Measurements from ENCODE around the gene ZMYND15.

The ZMYND15 gene

DNA sequence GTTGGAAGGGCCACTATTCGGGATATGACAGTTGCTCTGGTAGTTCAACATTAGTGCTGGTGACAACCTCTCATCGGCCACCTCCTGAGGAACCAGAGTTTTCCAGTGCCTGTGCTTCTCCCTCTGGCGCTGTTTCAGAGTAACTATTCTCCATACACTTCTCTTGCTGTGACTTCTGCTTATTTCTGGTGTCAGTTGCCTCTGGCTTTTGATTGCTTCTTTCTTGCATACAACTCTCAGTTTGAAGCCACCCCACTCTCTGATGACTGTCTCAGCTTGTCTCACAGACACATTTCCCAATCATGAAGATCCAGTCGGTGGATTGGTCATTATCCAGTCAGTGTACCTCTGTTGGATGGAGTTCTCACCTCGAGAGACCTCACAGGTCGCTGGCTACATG, 28.7 kb downstream of the ZMYND15 start:
- no peak overlapping the region for H3K4me3 ChIP-seq (ENCODE audit: low read depth, low read length)
- no peak for DNase-seq (ENCODE audit: low read depth)
- TF ChIP-seq, protein P1, sequence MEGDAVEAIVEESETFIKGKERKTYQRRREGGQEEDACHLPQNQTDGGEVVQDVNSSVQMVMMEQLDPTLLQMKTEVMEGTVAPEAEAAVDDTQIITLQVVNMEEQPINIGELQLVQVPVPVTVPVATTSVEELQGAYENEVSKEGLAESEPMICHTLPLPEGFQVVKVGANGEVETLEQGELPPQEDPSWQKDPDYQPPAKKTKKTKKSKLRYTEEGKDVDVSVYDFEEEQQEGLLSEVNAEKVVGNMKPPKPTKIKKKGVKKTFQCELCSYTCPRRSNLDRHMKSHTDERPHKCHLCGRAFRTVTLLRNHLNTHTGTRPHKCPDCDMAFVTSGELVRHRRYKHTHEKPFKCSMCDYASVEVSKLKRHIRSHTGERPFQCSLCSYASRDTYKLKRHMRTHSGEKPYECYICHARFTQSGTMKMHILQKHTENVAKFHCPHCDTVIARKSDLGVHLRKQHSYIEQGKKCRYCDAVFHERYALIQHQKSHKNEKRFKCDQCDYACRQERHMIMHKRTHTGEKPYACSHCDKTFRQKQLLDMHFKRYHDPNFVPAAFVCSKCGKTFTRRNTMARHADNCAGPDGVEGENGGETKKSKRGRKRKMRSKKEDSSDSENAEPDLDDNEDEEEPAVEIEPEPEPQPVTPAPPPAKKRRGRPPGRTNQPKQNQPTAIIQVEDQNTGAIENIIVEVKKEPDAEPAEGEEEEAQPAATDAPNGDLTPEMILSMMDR (IDR thresholded peaks at IDR 0.05; ENCODE audit: control insufficient read depth, extremely low read depth, insufficient read depth), result no peak

- TF ChIP-seq, protein P1 (IDR thresholded peaks at IDR 0.05; ENCODE audit: control insufficient read depth, extremely low read depth, insufficient read depth), result no peak
- no peak for DNase-seq (ENCODE audit: low read depth)
- no peak overlapping the region for H3K4me3 ChIP-seq (ENCODE audit: low read depth, low read length)
Observed at GRCh38 chr17:4769628-4770027, 30.0 kb downstream of the ZMYND15 start.

- no peak for DNase-seq (ENCODE audit: low read depth)
Observed at GRCh38 chr17:4771519-4772234, 32.0 kb downstream of the ZMYND15 start, which contains the start of gene TM4SF5. Gene TM4SF5, plus strand, starts transcription at chr17:4771886. Its CDS starts 37 bp downstream, at chr17:4771923.

DNA sequence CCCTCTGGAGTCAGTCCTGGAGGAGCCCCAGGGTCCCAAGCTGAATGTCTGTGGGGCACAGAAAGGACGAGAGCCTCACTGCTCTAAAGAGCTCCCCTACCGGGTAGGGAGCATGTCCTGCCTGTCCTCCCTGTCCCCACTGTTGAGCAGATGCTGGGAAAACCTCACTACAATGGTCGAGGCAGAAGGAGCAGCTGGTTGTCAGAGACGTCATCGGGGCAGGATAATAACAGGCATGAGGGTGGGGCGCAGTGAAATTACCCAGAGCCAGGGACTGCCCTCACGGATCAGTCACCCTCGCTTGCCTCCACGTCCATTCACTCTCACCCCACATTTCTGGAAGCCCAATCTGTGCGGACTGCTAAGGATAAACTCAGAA, 32.6 kb downstream of the ZMYND15 start:
- no peak for DNase-seq (ENCODE audit: low read depth)
- TF ChIP-seq, protein P1 (IDR thresholded peaks at IDR 0.05; ENCODE audit: control insufficient read depth, extremely low read depth, insufficient read depth), result no peak
- no peak overlapping the region for H3K4me3 ChIP-seq (ENCODE audit: low read depth, low read length)

More at GRCh38 chr17:4771519-4772234, 32.0 kb downstream of the ZMYND15 start, which contains the start of gene TM4SF5:
- TF ChIP-seq, protein P1 (IDR thresholded peaks at IDR 0.05; ENCODE audit: control insufficient read depth, extremely low read depth, insufficient read depth), result no peak
- H3K4me3 ChIP-seq (ENCODE audit: low read depth, low read length), result no peak within 1 kb of the TSS

DNA sequence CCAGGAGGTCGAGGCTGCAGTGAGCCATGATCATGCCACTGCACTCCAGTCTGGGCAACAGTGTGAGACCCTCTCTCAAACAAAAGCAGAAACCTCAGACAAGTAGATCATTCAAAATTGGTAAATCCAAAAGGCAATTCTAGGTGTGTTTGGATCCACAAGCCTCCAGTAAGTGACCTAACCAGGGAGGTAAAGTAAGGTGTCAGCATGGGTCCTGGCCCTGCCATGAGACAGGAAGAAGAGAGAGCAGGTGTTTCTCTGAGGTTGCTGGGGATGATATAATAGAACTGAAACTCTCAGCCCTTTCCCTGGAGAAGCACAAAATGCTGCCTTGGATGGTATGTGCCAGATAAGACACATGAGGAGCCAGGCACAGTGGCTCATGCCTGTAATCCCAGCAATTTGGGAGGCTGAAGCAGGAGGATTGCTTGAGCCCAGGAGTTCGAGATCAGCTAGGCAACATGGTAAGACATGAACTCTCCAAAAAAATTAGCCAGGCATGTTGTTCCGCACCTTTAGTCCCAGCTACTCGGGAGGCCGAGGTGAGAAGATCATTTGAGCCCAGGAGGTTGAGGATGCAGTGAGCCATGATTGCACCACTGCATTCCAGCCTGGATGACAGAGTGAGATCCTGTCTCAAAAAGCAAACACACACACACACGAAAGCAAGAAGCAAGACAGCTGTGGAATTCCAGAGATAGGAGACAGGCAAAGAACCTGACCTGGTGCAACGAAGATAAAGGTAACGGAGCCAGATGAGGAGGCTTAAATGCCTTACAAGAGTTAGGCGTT, 38.5 kb downstream of the ZMYND15 start:
- no peak overlapping the region for H3K4me3 ChIP-seq (ENCODE audit: low read depth, low read length)
- DNase-seq (ENCODE audit: low read depth), result no peak
- TF ChIP-seq, protein P1 (IDR thresholded peaks at IDR 0.05; ENCODE audit: control insufficient read depth, extremely low read depth, insufficient read depth), result no peak

GRCh38 chr17:4780325-4780955, 40.8 kb downstream of the ZMYND15 start:
- no peak for DNase-seq (ENCODE audit: low read depth)
- H3K4me3 ChIP-seq (ENCODE audit: low read depth, low read length), result no peak overlapping the region
- TF ChIP-seq, protein P1 (IDR thresholded peaks at IDR 0.05; ENCODE audit: control insufficient read depth, extremely low read depth, insufficient read depth), result no peak
